Erythroblast (primary cell): ENCODE results near the gene TWSG1.

ENCODE experiments used
- GATA1 ChIP-seq: IDR thresholded peaks from 2 replicates; pipeline ENCODE4 v1.6.1; 2011; ENCODE audit warnings: low read depth, mild to moderate bottlenecking, control low read depth, low read length, moderate library complexity
- POLR2A ChIP-seq: IDR thresholded peaks from 2 replicates; pipeline ENCODE4 v1.6.1; 2011; ENCODE audit warnings: mild to moderate bottlenecking, low read length

DNA sequence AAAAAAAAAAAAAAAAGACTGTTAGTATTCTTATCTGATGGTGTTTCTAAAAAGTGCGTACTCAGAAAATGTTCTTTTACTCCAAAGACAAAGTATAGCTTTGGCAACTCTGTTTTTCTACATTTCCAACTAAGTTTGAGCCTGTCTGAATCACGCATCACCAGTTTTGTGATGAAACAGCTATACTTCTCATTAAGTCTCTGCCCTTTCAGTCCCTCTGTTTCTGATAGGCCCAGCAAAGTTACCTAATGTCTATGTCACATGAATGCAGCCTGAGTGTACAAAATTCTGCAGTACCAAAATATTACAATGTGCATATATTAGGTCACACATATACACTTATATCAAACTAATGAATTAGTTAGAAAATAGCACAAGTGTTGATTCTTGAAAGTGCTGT lies 22.4 kb downstream of the TWSG1 start:
- TF ChIP-seq POLR2A = no peak
- no peak for TF ChIP-seq GATA1
